ENCODE data around the gene SBF1. TPM values are rescaled to one million over a fixed set of nuclear protein-coding genes. Genes with fewer than 3 reads are reported as not detected.

The SBF1 gene
- total RNA-seq, 1 experiment from 2014 or later = 102 TPM

- no peak for DNase-seq (ENCODE audit: low spot score)
Measured at GRCh38 chr22:50483977-50484853, 9.4 kb upstream of the SBF1 start.

GRCh38 chr22:50483556-50483955 lies 8.7 kb upstream of the SBF1 start:
- no peak for DNase-seq (ENCODE audit: low spot score)

GRCh38 chr22:50483106-50483505 lies 8.3 kb upstream of the SBF1 start:
- no peak for DNase-seq (ENCODE audit: low spot score)

- DNase-seq (ENCODE audit: low spot score) = no peak
Measured at GRCh38 chr22:50482107-50483074, 7.6 kb upstream of the SBF1 start.

GRCh38 chr22:50481440-50482106 lies 6.7 kb upstream of the SBF1 start, which contains the start of gene ADM2:
TSS of gene ADM2 (plus strand) at chr22:50481543. CDS start at chr22:50481848, 305 bp downstream.
- no peak for DNase-seq (ENCODE audit: low spot score)

GRCh38 chr22:50481045-50481439 lies 6.2 kb upstream of the SBF1 start:
- DNase-seq (ENCODE audit: low spot score) = no peak

GRCh38 chr22:50479721-50480120 lies 4.9 kb upstream of the SBF1 start:
- no peak for DNase-seq (ENCODE audit: low spot score)

GRCh38 chr22:50477923-50478322 lies 3.1 kb upstream of the SBF1 start:
- DNase-seq (ENCODE audit: low spot score) = no peak

GRCh38 chr22:50476868-50477267 lies 2.0 kb upstream of the SBF1 start:
- no peak for DNase-seq (ENCODE audit: low spot score)

- DNase-seq (ENCODE audit: low spot score) = no peak
Measured at GRCh38 chr22:50475652-50476002, 792 bp upstream of the SBF1 start.

GRCh38 chr22:50473855-50474671 lies 772 bp downstream of the SBF1 start:
- DNase-seq (ENCODE audit: low spot score) = no peak

GRCh38 chr22:50473088-50473487 lies 1.7 kb downstream of the SBF1 start:
- DNase-seq (ENCODE audit: low spot score) = no peak

GRCh38 chr22:50471962-50472361 lies 2.9 kb downstream of the SBF1 start:
- DNase-seq (ENCODE audit: low spot score) = no peak

- no peak for DNase-seq (ENCODE audit: low spot score)
Measured at GRCh38 chr22:50471197-50471847, 3.5 kb downstream of the SBF1 start.

- no peak for DNase-seq (ENCODE audit: low spot score)
Measured at GRCh38 chr22:50470491-50470890, 4.3 kb downstream of the SBF1 start.

- DNase-seq (ENCODE audit: low spot score) = peak; percentile 31
Measured at GRCh38 chr22:50469377-50470305, 5.2 kb downstream of the SBF1 start.

- DNase-seq (ENCODE audit: low spot score) = no peak
Measured at GRCh38 chr22:50468626-50469025, 6.2 kb downstream of the SBF1 start.

GRCh38 chr22:50467773-50468440 lies 6.9 kb downstream of the SBF1 start:
- DNase-seq (ENCODE audit: low spot score) = no peak

GRCh38 chr22:50467341-50467740 lies 7.5 kb downstream of the SBF1 start:
- DNase-seq (ENCODE audit: low spot score) = no peak
